ENCODE measurements around the gene RAMP3. TPM values are rescaled to one million over a fixed set of nuclear protein-coding genes. Genes with fewer than 3 reads are reported as not detected.
A peak's percentile ranks its signal among the peaks of the same experiment; 100 is the strongest.

RAMP3 gene
- total RNA-seq, 1 donor from 2014 or later = 183 TPM

- H3K4me3 ChIP-seq = no peak overlapping the region
- no peaks in the 10 kb centered on the region for H3K9me3 ChIP-seq
- no peaks in the 10 kb centered on the region for H3K36me3 ChIP-seq
- H3K27ac ChIP-seq = no peak overlapping the region
- ATAC-seq (no peak), DNase-seq (peak; percentile 3)
- H3K4me1 ChIP-seq = peaks cover 6% of the 10 kb centered on the region
- intact Hi-C loops (cut with DNase I) = no loop called here
- no peak for TF ChIP-seq CTCF (IDR thresholded peaks at IDR 0.05)
- H3K27me3 ChIP-seq (ENCODE audit: low read depth) = no peaks in the 10 kb centered on the region
These were observed 16.7 kb downstream of the RAMP3 start for GRCh38 chr7:45174328-45174610.

GRCh38 chr7:45174966-45175765 is 17.6 kb downstream of the RAMP3 start:
- TF ChIP-seq CTCF (IDR thresholded peaks at IDR 0.05) = no peak
- peak; percentile 16 for DNase-seq
- no peak overlapping the region for H3K4me3 ChIP-seq

GRCh38 chr7:45176091-45176490 is 18.5 kb downstream of the RAMP3 start:
- H3K27ac ChIP-seq = no peak overlapping the region
- H3K4me3 ChIP-seq = no peak overlapping the region
- no peaks in the 10 kb centered on the region for H3K27me3 ChIP-seq (ENCODE audit: low read depth)
- peak; percentile 19 for DNase-seq
- H3K9me3 ChIP-seq = no peaks in the 10 kb centered on the region
- H3K4me1 ChIP-seq = peaks cover 6% of the 10 kb centered on the region
- no peaks in the 10 kb centered on the region for H3K36me3 ChIP-seq
- ATAC-seq = no peak
- intact Hi-C loops (cut with DNase I) = no loop called here
- TF ChIP-seq CTCF (IDR thresholded peaks at IDR 0.05) = no peak

More at GRCh38 chr7:45174966-45175765, 17.6 kb downstream of the RAMP3 start:
- ATAC-seq = no peak
- H3K36me3 ChIP-seq = no peaks in the 10 kb centered on the region
- intact Hi-C loops (cut with DNase I) = no loop called here
- H3K27me3 ChIP-seq (ENCODE audit: low read depth) = no peaks in the 10 kb centered on the region
- H3K4me1 ChIP-seq = peaks cover 6% of the 10 kb centered on the region
- no peak overlapping the region for H3K27ac ChIP-seq
- H3K9me3 ChIP-seq = no peaks in the 10 kb centered on the region

- no peak for TF ChIP-seq CTCF (IDR thresholded peaks at IDR 0.05)
- intact Hi-C loops (cut with DNase I) = no loop called here
- Histone ChIP-seq H3K27ac (no peak overlapping the region), H3K27me3 (ENCODE audit: low read depth) (no peaks in the 10 kb centered on the region), H3K9me3 (no peaks in the 10 kb centered on the region), H3K36me3 (no peaks in the 10 kb centered on the region), H3K4me3 (no peak overlapping the region), H3K4me1 (peaks cover 1% of the 10 kb centered on the region)
- DNase-seq = peak; percentile 27
- no peak for ATAC-seq
These were observed 19.5 kb downstream of the RAMP3 start for GRCh38 chr7:45176886-45177731.

- Histone ChIP-seq H3K4me3 (no peak overlapping the region), H3K36me3 (no peaks in the 10 kb centered on the region), H3K27ac (no peak overlapping the region), H3K9me3 (no peaks in the 10 kb centered on the region), H3K4me1 (no peaks in the 10 kb centered on the region), H3K27me3 (ENCODE audit: low read depth) (no peaks in the 10 kb centered on the region)
- DNase-seq (peak; percentile 37), ATAC-seq (peak in 1 of 2 donors; percentile 15)
- intact Hi-C loops (cut with DNase I) = no loop called here
- TF ChIP-seq CTCF (IDR thresholded peaks at IDR 0.05) = no peak
These were observed 20.2 kb downstream of the RAMP3 start for GRCh38 chr7:45177801-45178200.

All from lower lobe of right lung (tissue), 2 donors.